Lower leg skin (tissue), 3 donors: Measurements from ENCODE around the gene NBAS.

Source experiments
- POLR2A ChIP-seq, 2 donors: fragments of 450-650 bp; IDR thresholded peaks; one replicate each; pipeline ENCODE4 v1.6.1; 2016 to 2017; ENCODE audit warnings: antibody characterized with exemption in 2 of 2, mild to moderate bottlenecking in 1 of 2, moderate library complexity in 1 of 2
- TF ChIP-seq, protein P1 (sequence below), 3 donors: fragments of 450-650 bp; IDR thresholded peaks; one replicate each; pipeline ENCODE4 v1.5.1; 2016; ENCODE audit warnings: antibody characterized with exemption in 3 of 3, mild to moderate bottlenecking in 3 of 3, moderate library complexity in 2 of 3

GRCh38 chr2:15570104-15570503, 9.0 kb upstream of the NBAS start:
- TF ChIP-seq, protein P1, sequence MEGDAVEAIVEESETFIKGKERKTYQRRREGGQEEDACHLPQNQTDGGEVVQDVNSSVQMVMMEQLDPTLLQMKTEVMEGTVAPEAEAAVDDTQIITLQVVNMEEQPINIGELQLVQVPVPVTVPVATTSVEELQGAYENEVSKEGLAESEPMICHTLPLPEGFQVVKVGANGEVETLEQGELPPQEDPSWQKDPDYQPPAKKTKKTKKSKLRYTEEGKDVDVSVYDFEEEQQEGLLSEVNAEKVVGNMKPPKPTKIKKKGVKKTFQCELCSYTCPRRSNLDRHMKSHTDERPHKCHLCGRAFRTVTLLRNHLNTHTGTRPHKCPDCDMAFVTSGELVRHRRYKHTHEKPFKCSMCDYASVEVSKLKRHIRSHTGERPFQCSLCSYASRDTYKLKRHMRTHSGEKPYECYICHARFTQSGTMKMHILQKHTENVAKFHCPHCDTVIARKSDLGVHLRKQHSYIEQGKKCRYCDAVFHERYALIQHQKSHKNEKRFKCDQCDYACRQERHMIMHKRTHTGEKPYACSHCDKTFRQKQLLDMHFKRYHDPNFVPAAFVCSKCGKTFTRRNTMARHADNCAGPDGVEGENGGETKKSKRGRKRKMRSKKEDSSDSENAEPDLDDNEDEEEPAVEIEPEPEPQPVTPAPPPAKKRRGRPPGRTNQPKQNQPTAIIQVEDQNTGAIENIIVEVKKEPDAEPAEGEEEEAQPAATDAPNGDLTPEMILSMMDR (IDR thresholded peaks at IDR 0.05): no peak
- TF ChIP-seq POLR2A (IDR thresholded peaks at IDR 0.05): no peak
